SK-N-SH (cell line): Measurements from ENCODE around the gene FKBP9. TPM values are rescaled to one million over a fixed set of nuclear protein-coding genes. Genes with fewer than 3 reads are reported as not detected.

ENCODE experiments used
- CTCF ChIA-PET: fragments of 300-600, 350-600 bp; formaldehyde crosslinking; extraction: SDS; loops from one replicate; lab custom pipeline; 2021; lab: Yijun Ruan, JAX
- POLR2A ChIA-PET: fragments of 350-600 bp; sonication (Branson Sonifier 250); formaldehyde crosslinking; extraction: SDS; loops from one replicate; lab custom pipeline; 2020; ENCODE audit warnings: antibody characterized with exemption, inconsistent platforms; lab: Yijun Ruan, JAX
- DNase-seq: peaks from one replicate; pipeline ENCODE4 v3.0.0; 2012
- H2AFZ ChIP-seq: fragments of 200-600 bp; sonication (generic); 2 replicates; pipeline ENCODE4 v1.8.1; 2016; ENCODE audit warnings: antibody characterized with exemption, mild to moderate bottlenecking, low read depth
- H3F3A ChIP-seq: fragments of 200-600 bp; sonication (generic); replicated peaks from 2 replicates; pipeline ENCODE3; 2016; ENCODE audit warnings: antibody characterized with exemption, mild to moderate bottlenecking; ENCODE audit not compliant: insufficient read depth
- H3K27ac ChIP-seq, 2 experiments: fragments of 200-500 bp in 1 of 2; fragments of 200-600 bp in 1 of 2; sonication (Bioruptor generic) in 1 of 2; sonication (generic), shearing (Covaris generic) in 1 of 2; 2 replicates each; pipeline versions ENCODE4 v1.5.1 to v1.6.1; 2014 to 2016; ENCODE audit warnings: low read depth in 2 of 2, inconsistent platforms in 1 of 2, low read length in 1 of 2, mild to moderate bottlenecking in 1 of 2, mixed read lengths in 1 of 2
- H3K27me3 ChIP-seq: fragments of 200-600 bp; sonication (generic), shearing (Covaris generic); 2 replicates; pipeline ENCODE4 v1.6.1; 2016; ENCODE audit warnings: mixed run types; ENCODE audit not compliant: insufficient read depth
- H3K36me3 ChIP-seq, 2 experiments: fragments of 200-500 bp in 1 of 2; fragments of 200-600 bp in 1 of 2; sonication (Bioruptor generic) in 1 of 2; sonication (generic) in 1 of 2; replicated peaks in 1 of 2; 2 replicates each; pipeline versions ENCODE3 to v1.5.1; 2014 to 2016; ENCODE audit warnings: low read length in 1 of 2, mild to moderate bottlenecking in 1 of 2; ENCODE audit not compliant: insufficient read depth in 2 of 2, control insufficient read depth in 1 of 2
- H3K4me1 ChIP-seq, 2 experiments: fragments of 200-500 bp in 1 of 2; fragments of 200-600 bp in 1 of 2; sonication (Bioruptor generic) in 1 of 2; sonication (generic), shearing (Covaris generic) in 1 of 2; 2 replicates each; pipeline versions ENCODE4 v1.5.1 to v1.6.1; 2014 to 2016; ENCODE audit warnings: low read depth in 1 of 2, low read length in 1 of 2, mixed run types in 1 of 2; ENCODE audit not compliant: insufficient read depth in 2 of 2, control insufficient read depth in 1 of 2
- H3K4me2 ChIP-seq: fragments of 200-600 bp; sonication (generic), shearing (Covaris generic); 2 replicates; pipeline ENCODE4 v1.6.1; 2017; ENCODE audit warnings: mixed run types
- H3K4me3 ChIP-seq, 2 experiments: fragments of 200-500 bp in 1 of 2; fragments of 200-600 bp in 1 of 2; sonication (Bioruptor generic) in 1 of 2; sonication (generic), shearing (Covaris generic) in 1 of 2; 2 replicates each; pipeline versions ENCODE4 v1.5.1 to v1.8.1; 2014 to 2016; ENCODE audit warnings: low read depth in 2 of 2, inconsistent platforms in 1 of 2, low read length in 1 of 2, mild to moderate bottlenecking in 1 of 2, mixed read lengths in 1 of 2, moderate library complexity in 1 of 2
- H3K79me2 ChIP-seq: fragments of 200-600 bp; sonication (generic); 2 replicates; pipeline ENCODE4 v1.8.1; 2017; ENCODE audit warnings: mild to moderate bottlenecking; ENCODE audit not compliant: insufficient read depth
- H3K9ac ChIP-seq: fragments of 200-600 bp; sonication (generic); 2 replicates; pipeline ENCODE4 v1.6.1; 2017; ENCODE audit warnings: mixed run types
- H3K9me2 ChIP-seq: fragments of 200-600 bp; sonication (generic); 2 replicates; pipeline ENCODE4 v1.6.1; 2017; ENCODE audit warnings: mixed run types
- H3K9me3 ChIP-seq: fragments of 200-600 bp; sonication (generic); 2 replicates; pipeline ENCODE4 v1.6.1; 2017; ENCODE audit warnings: mixed run types, mild to moderate bottlenecking, moderate library complexity
- H4K20me1 ChIP-seq: fragments of 200-600 bp; sonication (generic); 2 replicates; pipeline ENCODE4 v1.6.1; 2017; ENCODE audit warnings: mild to moderate bottlenecking, mixed run types; ENCODE audit not compliant: insufficient read depth
- CHD2 ChIP-seq: fragments of 150-350 bp; IDR thresholded peaks from 2 replicates; pipeline ENCODE4 v1.6.1; 2018; ENCODE audit warnings: low read length; ENCODE audit not compliant: partially characterized antibody
- CTCF ChIP-seq: fragments of 200-600 bp; sonication (generic); IDR thresholded peaks from 2 replicates; pipeline ENCODE4 v1.6.1; 2017; ENCODE audit warnings: antibody characterized with exemption, mild to moderate bottlenecking, moderate library complexity
- FOSL2 ChIP-seq: IDR thresholded peaks from 2 replicates; pipeline ENCODE4 v1.4.0; 2012; ENCODE audit warnings: low read depth, mild to moderate bottlenecking, moderate library complexity, borderline replicate concordance
- FOXJ3 ChIP-seq: sonication (generic); formaldehyde crosslinking; IDR thresholded peaks from 2 replicates; pipeline ENCODE4 v1.5.1; 2020; ENCODE audit warnings: mild to moderate bottlenecking, missing genetic modification reagents
- GABPA ChIP-seq: IDR thresholded peaks from 2 replicates; pipeline ENCODE4 v1.4.0; 2012; ENCODE audit warnings: low read depth, mild to moderate bottlenecking
- IRF3 ChIP-seq: fragments of 150-350 bp; IDR thresholded peaks from 2 replicates; pipeline ENCODE4 v1.6.1; 2016; ENCODE audit warnings: mild to moderate bottlenecking, low read depth, low read length
- JUND ChIP-seq: IDR thresholded peaks from 2 replicates; pipeline ENCODE4 v1.4.0; 2012
- MEF2A ChIP-seq: IDR thresholded peaks from 2 replicates; pipeline ENCODE4 v1.4.0; 2012; ENCODE audit warnings: low read depth, borderline replicate concordance
- NRF1 ChIP-seq: IDR thresholded peaks from 2 replicates; pipeline ENCODE4 v1.6.1; 2012; ENCODE audit warnings: low read depth, mild to moderate bottlenecking, low read length
- PBX3 ChIP-seq: IDR thresholded peaks from 2 replicates; pipeline ENCODE4; 2012
- RAD21 ChIP-seq: IDR thresholded peaks from 2 replicates; pipeline ENCODE4 v1.6.1; 2012; ENCODE audit warnings: mild to moderate bottlenecking, low read length
- TAF1 ChIP-seq: IDR thresholded peaks from 2 replicates; pipeline ENCODE4 v1.6.1; 2012; ENCODE audit warnings: low read depth, mild to moderate bottlenecking, low read length, moderate library complexity, borderline replicate concordance
- TCF12 ChIP-seq: IDR thresholded peaks from 2 replicates; pipeline ENCODE4 v1.4.0; 2012
- TEAD4 ChIP-seq: IDR thresholded peaks from 2 replicates; pipeline ENCODE4 v1.4.0; 2012; ENCODE audit warnings: mild to moderate bottlenecking, borderline replicate concordance; ENCODE audit not compliant: insufficient read depth
- USF2 ChIP-seq: fragments of 150-350 bp; IDR thresholded peaks from 2 replicates; pipeline ENCODE4 v1.6.1; 2017; ENCODE audit warnings: antibody characterized with exemption, low read length, low read depth, borderline replicate concordance
- YY1 ChIP-seq: IDR thresholded peaks from 2 replicates; pipeline ENCODE4 v1.4.0; 2012; ENCODE audit warnings: low read depth, mild to moderate bottlenecking
- WGBS: methylation state at CpG from one replicate; pipeline ENCODE4 v1.1.6; 2017; ENCODE audit warnings: low lambda C conversion rate; 5-methylcytosine and 5-hydroxymethylcytosine counted together
- polyA plus RNA-seq, 3 experiments: library from polyadenylated mRNA; depleted of rRNA; stranded (reverse); fragments of >200 nt; gene quantifications; 2 replicates each; pipeline ENCODE4 v1.2.3, GENCODE V29; 2012

Gene FKBP9
- polyA plus RNA-seq, 1 of the 3 experiments (the other 2 are of a cell fraction) = 211 TPM

- Histone ChIP-seq H3K4me1 (no peaks in the 10 kb centered on the region; a peak in 1 of 4 replicates), H3K27me3 (no peaks in the 10 kb centered on the region), H3K4me2 (no peak overlapping the region), H3K9ac (no peak overlapping the region), H3K27ac (no peak overlapping the region), H3K9me3 (no peaks in the 10 kb centered on the region), H2AFZ (no peak overlapping the region), H3K79me2 (no peaks in the 10 kb centered on the region), H3K36me3 (peaks cover 8 to 12% of the 10 kb centered on the region in 2 experiments), H3F3A (no peaks in the 10 kb centered on the region), H3K4me3 (no peak overlapping the region), H4K20me1 (no peaks in the 10 kb centered on the region), H3K9me2 (no peaks in the 10 kb centered on the region)
- 78% methylated on average over 1 of the region's 1 CpG for WGBS
- CTCF ChIA-PET = no interaction called here
- no peak for DNase-seq
- POLR2A ChIA-PET = no interaction called here
- TF ChIP-seq YY1 (no peak), GABPA (no peak), TEAD4 (no peak), CHD2 (no peak), USF2 (no peak), JUND (no peak), PBX3 (no peak), NRF1 (no peak), TCF12 (no peak), MEF2A (no peak), CTCF (no peak), FOSL2 (no peak), TAF1 (no peak), IRF3 (no peak), RAD21 (no peak), FOXJ3 (CRISPR knock-in tag) (no peak)
Measured at GRCh38 chr7:32910195-32910594, 47.0 kb upstream of the FKBP9 start.
